HG03457 (cell line): ENCODE data around the gene DET1.
"Not testable (repeated sequence)": the region's sequence is repeated elsewhere in the genome, so short reads cannot be mapped to it uniquely, and the experiment has no call there.

ENCODE experiments used
- ATAC-seq: cut with Tn5 transposase; IDR thresholded peaks from one replicate; pipeline ENCODE4 v1.9.1; 2021; ENCODE audit warnings: moderate number of reproducible peaks; ENCODE audit not compliant: unreplicated experiment

DET1 gene

GRCh38 chr15:88541111-88541510, 5.4 kb downstream of the DET1 start:
- not testable (repeated sequence) for ATAC-seq

- ATAC-seq = not testable (repeated sequence)
These were observed 6.1 kb downstream of the DET1 start for GRCh38 chr15:88540350-88540749.

- ATAC-seq = no peak
These were observed 7.0 kb downstream of the DET1 start for GRCh38 chr15:88539441-88539840.

- no peak for ATAC-seq
These were observed 7.5 kb downstream of the DET1 start for GRCh38 chr15:88538972-88539371.

GRCh38 chr15:88537591-88538317, 8.7 kb downstream of the DET1 start:
- no peak for ATAC-seq

- ATAC-seq = no peak
These were observed 10.7 kb downstream of the DET1 start for GRCh38 chr15:88535607-88536313.

GRCh38 chr15:88535100-88535499, 11.4 kb downstream of the DET1 start:
- no peak for ATAC-seq

GRCh38 chr15:88533376-88533775, 13.1 kb downstream of the DET1 start:
- no peak for ATAC-seq

GRCh38 chr15:88529021-88529630, 17.4 kb downstream of the DET1 start:
- no peak for ATAC-seq

GRCh38 chr15:88526247-88526879, 20.1 kb downstream of the DET1 start:
- ATAC-seq = no peak

GRCh38 chr15:88525418-88525817, 21.1 kb downstream of the DET1 start:
- no peak for ATAC-seq

- ATAC-seq = not testable (repeated sequence)
These were observed 22.4 kb downstream of the DET1 start for GRCh38 chr15:88524094-88524493.

- no peak for ATAC-seq
These were observed 27.6 kb downstream of the DET1 start for GRCh38 chr15:88518903-88519302.

- ATAC-seq = no peak
These were observed 33.3 kb downstream of the DET1 start for GRCh38 chr15:88513195-88513594.

GRCh38 chr15:88512601-88513000, 33.9 kb downstream of the DET1 start:
- ATAC-seq = no peak

GRCh38 chr15:88512078-88512477, 34.4 kb downstream of the DET1 start:
- ATAC-seq = no peak

GRCh38 chr15:88511161-88511560, 35.3 kb downstream of the DET1 start:
- no peak for ATAC-seq

- no peak for ATAC-seq
These were observed 36.5 kb downstream of the DET1 start for GRCh38 chr15:88509964-88510363.

GRCh38 chr15:88509321-88509720, 37.2 kb downstream of the DET1 start:
- ATAC-seq = no peak

- no peak for ATAC-seq
These were observed 39.9 kb downstream of the DET1 start for GRCh38 chr15:88506628-88507027.

GRCh38 chr15:88505721-88506120, 40.8 kb downstream of the DET1 start:
- no peak for ATAC-seq

GRCh38 chr15:88504445-88504844, 42.0 kb downstream of the DET1 start:
- no peak for ATAC-seq
